DOHH2 (cell line): Measurements from ENCODE around the gene ABCC8.

Source experiments
- CTCF ChIP-seq: fragments of 200-600 bp; sonication (generic); IDR thresholded peaks from one replicate; pipeline ENCODE4 v1.5.1; 2014; ENCODE audit warnings: antibody characterized with exemption, mild to moderate bottlenecking, low read depth, low read length; ENCODE audit not compliant: poor library complexity, severe bottlenecking
- EZH2phosphoT487 ChIP-seq: fragments of 200-600 bp; sonication (generic); IDR thresholded peaks from 2 replicates; pipeline ENCODE4 v1.6.1; 2017; ENCODE audit warnings: borderline replicate concordance, mild to moderate bottlenecking, antibody characterized with exemption, low read length, moderate library complexity, mixed read lengths

GRCh38 chr11:17388609-17389210 is 87.9 kb downstream of the ABCC8 start, which contains the start of gene KCNJ11:
- peak; percentile 16 for TF ChIP-seq CTCF
- no peak for TF ChIP-seq EZH2phosphoT487
